ENCODE data around the gene GNG4.

- TF ChIP-seq EZH2 (IDR thresholded peaks at IDR 0.05; ENCODE audit: insufficient read depth, poor library complexity, severe bottlenecking), result no peak
- no peak for TF ChIP-seq EZH2phosphoT487 (IDR thresholded peaks at IDR 0.05; ENCODE audit: insufficient read depth, low read depth)
Observed at GRCh38 chr1:235579891-235580290, 69.7 kb downstream of the GNG4 start.

Measured in GM23248 (cell line).